ENCODE results near the gene PEX11G.

PEX11G gene

DNA sequence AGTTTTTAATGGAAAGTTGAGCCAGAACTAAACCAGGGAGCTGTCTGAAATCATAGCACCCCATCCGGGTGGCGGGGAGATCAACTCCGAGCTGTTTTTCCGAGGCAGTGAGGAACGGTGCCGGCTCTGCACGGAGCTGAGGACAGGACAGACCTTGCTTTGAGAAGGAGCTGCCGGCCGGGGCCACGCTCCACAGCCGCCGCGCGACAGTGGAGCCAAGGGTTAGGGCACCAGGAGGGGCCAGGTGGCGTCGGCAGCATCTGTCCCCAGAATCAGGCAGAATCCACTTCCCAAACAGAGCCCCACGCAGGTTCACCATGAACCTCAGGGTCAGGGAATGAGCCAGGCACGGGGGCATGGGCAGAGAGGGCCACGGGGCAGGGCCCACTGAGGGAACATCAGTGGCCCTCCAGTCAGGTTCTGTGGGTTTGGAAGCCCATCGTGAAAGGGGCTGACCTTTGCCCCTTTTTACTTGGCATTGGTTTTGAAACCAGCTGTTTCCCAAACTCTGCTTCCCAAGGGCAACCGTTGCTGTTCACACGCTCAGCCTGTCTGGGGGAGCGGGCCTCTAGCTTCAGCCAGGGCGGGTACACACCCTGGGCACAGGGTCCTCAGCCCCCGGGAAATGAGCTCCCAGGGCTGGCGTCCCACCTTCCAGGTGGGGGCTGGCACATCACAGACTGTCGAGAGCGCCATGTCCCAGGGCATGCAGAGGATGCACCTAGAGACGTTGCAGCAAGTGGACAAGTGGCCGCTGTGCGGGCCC, 18.1 kb downstream of the PEX11G start:
- no peak for DNase-seq
- Histone ChIP-seq H3K4me3 (ENCODE audit: low read depth, low read length) (no peak overlapping the region), H3K27me3 (ENCODE audit: insufficient read depth, low read depth, severe bottlenecking) (no peaks in the 10 kb centered on the region), H3K36me3 (no peaks in the 10 kb centered on the region; the same call in none of the 2 replicates), H3K9me3 (ENCODE audit: severe bottlenecking) (no peaks in the 10 kb centered on the region), H3K27ac (no peak overlapping the region)
- TF ChIP-seq, protein P1, sequence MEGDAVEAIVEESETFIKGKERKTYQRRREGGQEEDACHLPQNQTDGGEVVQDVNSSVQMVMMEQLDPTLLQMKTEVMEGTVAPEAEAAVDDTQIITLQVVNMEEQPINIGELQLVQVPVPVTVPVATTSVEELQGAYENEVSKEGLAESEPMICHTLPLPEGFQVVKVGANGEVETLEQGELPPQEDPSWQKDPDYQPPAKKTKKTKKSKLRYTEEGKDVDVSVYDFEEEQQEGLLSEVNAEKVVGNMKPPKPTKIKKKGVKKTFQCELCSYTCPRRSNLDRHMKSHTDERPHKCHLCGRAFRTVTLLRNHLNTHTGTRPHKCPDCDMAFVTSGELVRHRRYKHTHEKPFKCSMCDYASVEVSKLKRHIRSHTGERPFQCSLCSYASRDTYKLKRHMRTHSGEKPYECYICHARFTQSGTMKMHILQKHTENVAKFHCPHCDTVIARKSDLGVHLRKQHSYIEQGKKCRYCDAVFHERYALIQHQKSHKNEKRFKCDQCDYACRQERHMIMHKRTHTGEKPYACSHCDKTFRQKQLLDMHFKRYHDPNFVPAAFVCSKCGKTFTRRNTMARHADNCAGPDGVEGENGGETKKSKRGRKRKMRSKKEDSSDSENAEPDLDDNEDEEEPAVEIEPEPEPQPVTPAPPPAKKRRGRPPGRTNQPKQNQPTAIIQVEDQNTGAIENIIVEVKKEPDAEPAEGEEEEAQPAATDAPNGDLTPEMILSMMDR (IDR thresholded peaks at IDR 0.05; ENCODE audit: low read depth, low read length) = no peak

DNA sequence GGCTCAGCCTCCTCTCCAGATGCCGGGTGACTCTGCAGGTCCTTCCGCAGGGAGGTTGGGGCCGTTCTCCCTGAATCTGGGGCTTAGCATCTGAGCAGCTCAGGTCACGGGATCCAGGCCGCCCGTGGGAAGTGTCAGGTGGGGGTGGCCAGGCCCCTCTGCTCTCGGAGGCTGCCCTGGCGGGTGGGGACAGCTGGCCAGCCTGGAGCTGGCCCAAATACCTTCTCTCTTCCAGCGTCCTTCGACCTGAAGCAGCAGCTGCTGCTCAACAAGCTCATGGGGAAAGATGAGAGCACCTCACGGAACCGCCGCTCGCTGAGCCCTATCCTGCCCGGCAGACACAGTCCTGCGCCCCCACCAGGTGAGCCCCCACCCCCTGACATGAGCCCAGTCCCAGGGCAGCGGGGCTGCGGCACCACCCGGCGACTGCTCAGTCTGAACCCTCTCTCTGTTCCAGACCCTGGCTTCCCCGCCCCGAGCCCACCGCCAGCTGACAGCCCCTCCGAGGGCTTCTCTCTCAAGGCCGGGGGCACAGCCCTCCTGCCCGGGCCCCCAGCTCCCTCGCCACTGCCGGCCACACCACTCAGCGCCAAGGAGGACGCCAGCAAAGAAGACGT, 19.1 kb downstream of the PEX11G start:
- no peak overlapping the region for H3K4me3 ChIP-seq (ENCODE audit: low read depth, low read length)
- H3K27me3 ChIP-seq (ENCODE audit: insufficient read depth, low read depth, severe bottlenecking) = no peaks in the 10 kb centered on the region
- no peaks in the 10 kb centered on the region for H3K9me3 ChIP-seq (ENCODE audit: severe bottlenecking)
- DNase-seq = no peak
- H3K36me3 ChIP-seq = peaks cover 2% of the 10 kb centered on the region
- no peak overlapping the region for H3K27ac ChIP-seq
- TF ChIP-seq, protein P1 (IDR thresholded peaks at IDR 0.05; ENCODE audit: low read depth, low read length) = no peak

DNA sequence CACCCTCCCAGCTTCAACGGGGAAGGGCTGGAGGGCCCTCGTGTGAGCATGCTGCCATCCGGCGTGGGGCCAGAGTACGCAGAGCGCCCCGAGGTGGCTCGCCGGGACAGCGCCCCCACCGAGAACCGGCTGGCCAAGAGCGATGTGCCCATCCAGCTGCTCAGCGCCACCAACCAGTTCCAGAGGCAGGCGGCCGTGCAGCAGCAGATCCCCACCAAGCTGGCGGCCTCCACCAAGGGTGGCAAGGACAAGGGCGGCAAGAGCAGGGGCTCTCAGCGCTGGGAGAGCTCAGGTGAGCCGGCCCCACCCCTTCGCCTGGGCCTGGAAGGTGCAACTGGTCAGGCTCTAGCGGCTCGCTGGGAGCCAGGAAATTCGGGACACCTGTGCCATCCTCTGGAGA, 20.0 kb downstream of the PEX11G start:
- TF ChIP-seq, protein P1 (IDR thresholded peaks at IDR 0.05; ENCODE audit: low read depth, low read length) = no peak
- H3K27ac ChIP-seq = no peak overlapping the region
- H3K36me3 ChIP-seq = peaks cover 2% of the 10 kb centered on the region
- no peaks in the 10 kb centered on the region for H3K9me3 ChIP-seq (ENCODE audit: severe bottlenecking)
- no peak for DNase-seq
- H3K27me3 ChIP-seq (ENCODE audit: insufficient read depth, low read depth, severe bottlenecking) = no peaks in the 10 kb centered on the region
- H3K4me3 ChIP-seq (ENCODE audit: low read depth, low read length) = no peak overlapping the region

DNA sequence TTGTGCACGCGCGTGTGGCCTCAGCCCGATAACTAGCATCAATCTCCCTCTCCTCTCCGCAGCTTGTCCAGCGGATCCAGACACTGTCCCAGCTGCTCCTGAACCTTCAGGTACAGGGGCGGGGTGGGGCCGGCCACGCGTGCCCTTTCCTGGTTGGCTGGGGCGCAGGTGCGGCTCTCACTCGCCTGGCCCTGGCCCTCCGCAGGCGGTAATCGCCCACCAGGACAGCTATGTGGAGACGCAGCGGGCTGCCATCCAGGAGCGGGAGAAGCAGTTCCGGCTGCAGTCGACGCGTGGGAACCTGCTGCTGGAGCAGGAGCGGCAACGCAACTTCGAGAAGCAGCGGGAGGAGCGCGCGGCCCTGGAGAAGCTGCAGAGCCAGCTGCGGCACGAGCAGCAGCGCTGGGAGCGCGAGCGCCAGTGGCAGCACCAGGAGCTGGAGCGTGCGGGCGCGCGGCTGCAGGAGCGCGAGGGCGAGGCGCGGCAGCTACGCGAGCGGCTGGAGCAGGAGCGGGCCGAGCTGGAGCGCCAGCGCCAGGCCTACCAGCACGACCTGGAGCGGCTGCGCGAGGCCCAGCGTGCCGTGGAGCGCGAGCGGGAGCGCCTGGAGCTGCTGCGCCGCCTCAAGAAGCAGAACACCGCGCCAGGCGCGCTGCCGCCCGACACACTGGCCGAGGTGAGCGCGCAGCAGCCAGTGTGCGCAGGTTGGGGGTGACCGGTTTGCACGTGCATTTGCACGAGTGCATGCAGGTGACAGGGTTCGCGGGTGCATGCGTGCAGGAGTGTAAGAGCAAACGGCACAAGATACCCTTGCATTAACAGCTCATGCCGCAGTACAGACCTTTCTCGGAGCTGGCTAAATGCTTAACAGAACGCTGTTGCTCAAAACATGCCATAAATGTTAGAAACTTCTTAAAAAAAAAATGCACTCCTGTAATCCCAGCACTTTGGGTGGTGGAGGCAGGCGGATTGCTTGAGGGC, 21.5 kb downstream of the PEX11G start:
- no peaks in the 10 kb centered on the region for H3K27me3 ChIP-seq (ENCODE audit: insufficient read depth, low read depth, severe bottlenecking)
- TF ChIP-seq, protein P1 (IDR thresholded peaks at IDR 0.05; ENCODE audit: low read depth, low read length) = no peak
- no peak overlapping the region for H3K27ac ChIP-seq
- DNase-seq = no peak
- H3K36me3 ChIP-seq = peaks cover 2% of the 10 kb centered on the region
- H3K9me3 ChIP-seq (ENCODE audit: severe bottlenecking) = no peaks in the 10 kb centered on the region
- H3K4me3 ChIP-seq (ENCODE audit: low read depth, low read length) = no peak overlapping the region

DNA sequence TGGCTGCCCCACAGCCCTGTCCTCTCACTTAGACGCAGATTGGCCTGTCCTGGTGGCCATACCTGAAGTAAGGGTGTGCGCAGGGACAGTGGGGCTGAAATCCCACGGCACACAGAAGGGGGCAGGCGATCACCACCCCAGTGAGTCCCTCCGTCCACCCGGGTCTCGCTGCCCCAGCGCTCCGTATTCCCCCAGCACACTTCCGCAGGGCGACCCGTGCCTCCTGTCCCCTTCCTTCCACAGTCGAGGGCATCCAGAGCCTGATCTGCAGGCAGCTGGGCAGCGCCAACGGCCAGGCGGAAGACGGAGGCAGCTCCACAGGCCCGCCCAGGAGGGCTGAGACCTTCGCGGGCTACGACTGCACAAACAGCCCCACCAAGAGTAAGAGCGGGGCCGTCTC, 25.3 kb downstream of the PEX11G start:
- Histone ChIP-seq H3K27me3 (ENCODE audit: insufficient read depth, low read depth, severe bottlenecking) (no peaks in the 10 kb centered on the region), H3K9me3 (ENCODE audit: severe bottlenecking) (no peaks in the 10 kb centered on the region), H3K27ac (no peak overlapping the region), H3K36me3 (peaks cover 8% of the 10 kb centered on the region), H3K4me3 (ENCODE audit: low read depth, low read length) (no peak overlapping the region)
- no peak for DNase-seq
- TF ChIP-seq, protein P1 (IDR thresholded peaks at IDR 0.05; ENCODE audit: low read depth, low read length) = no peak
